K562 (cell line): ENCODE measurements around the gene TRIAP1. TPM values are rescaled to one million over a fixed set of nuclear protein-coding genes. Genes with fewer than 3 reads are reported as not detected.

Experiments used
- ATAC-seq: fragments of 200-7000 bp; cut with Tn5 transposase; 3 replicates; pipeline ENCODE4 v1.9.1; 2020; ENCODE audit warnings: moderate library complexity
- BruUV-seq: library from RNA; stranded (reverse); fragments of 400-500 nt; replicated peaks from 2 replicates; lab custom pipeline; 2021; lab: Mats Ljungman, UMichigan
- CTCF ChIA-PET: fragments of 300-600 bp; formaldehyde crosslinking; extraction: SDS; loops from one replicate; lab custom pipeline; 2021; ENCODE audit warnings: low intra/inter-chr PET ratio; lab: Yijun Ruan, JAX
- POLR2A ChIA-PET: fragments of 300-600, 350-650 bp; sonication (Branson Sonifier 250); formaldehyde crosslinking; extraction: SDS; loops from one replicate; lab custom pipeline; 2021; ENCODE audit warnings: antibody characterized with exemption, inconsistent platforms; lab: Yijun Ruan, JAX
- DNase-seq, 4 experiments: peaks; one replicate each; pipeline versions ENCODE4 v3.0.0 to v3.0.0-alpha.2; 2011 to 2018; ENCODE audit warnings: low spot score in 3 of 4, mixed read lengths in 3 of 4; ENCODE audit errors: extremely low read depth in 1 of 4
- FAIRE-seq: peaks from 2 replicates; lab custom pipeline; 2011; peaks lifted over from hg19 to GRCh38; lab: Jason Lieb, UNC
- H2AFZ ChIP-seq: 2 replicates; pipeline ENCODE4 v1.6.0; 2011; ENCODE audit warnings: low read depth, low read length, control low read depth, inconsistent platforms
- H3K27ac ChIP-seq: fragments of 200-600 bp; 3 replicates; pipeline ENCODE4 v1.8.0; 2011; ENCODE audit warnings: low read depth, mild to moderate bottlenecking, control low read depth, inconsistent platforms, low read length, moderate library complexity, mixed read lengths; ENCODE audit errors: extremely low read depth
- H3K27me3 ChIP-seq, 2 experiments: fragments of 300-600 bp in 1 of 2; 2 replicates in 1 of 2; 3 replicates in 1 of 2; pipeline versions ENCODE4 v1.6.0 to v1.8.0; 2011; ENCODE audit warnings: inconsistent platforms in 2 of 2, low read length in 2 of 2, mild to moderate bottlenecking in 1 of 2, mixed read lengths in 1 of 2, moderate library complexity in 1 of 2; ENCODE audit not compliant: control insufficient read depth in 2 of 2, insufficient read depth in 2 of 2
- H3K36me3 ChIP-seq: fragments of 300-600 bp; 3 replicates; pipeline ENCODE4 v1.8.0; 2011; ENCODE audit warnings: mild to moderate bottlenecking, low read length, inconsistent platforms; ENCODE audit not compliant: control insufficient read depth, insufficient read depth
- H3K4me1 ChIP-seq, 2 experiments: fragments of 200-600 bp in 1 of 2; replicated peaks in 1 of 2; 2 replicates in 1 of 2; 3 replicates in 1 of 2; pipeline versions ENCODE4 v1.5.1 to v1.8.0; 2011; ENCODE audit warnings: inconsistent platforms in 2 of 2, low read length in 2 of 2, mild to moderate bottlenecking in 1 of 2, mixed read lengths in 1 of 2, moderate library complexity in 1 of 2; ENCODE audit not compliant: control insufficient read depth in 2 of 2, insufficient read depth in 2 of 2
- H3K4me2 ChIP-seq: 2 replicates; pipeline ENCODE4 v1.6.1; 2011; ENCODE audit warnings: low read length, control low read depth, inconsistent platforms, mixed read lengths; ENCODE audit not compliant: insufficient read depth
- H3K4me3 ChIP-seq: fragments of 200-600 bp; sonication (generic), shearing (Covaris generic); 2 replicates; pipeline ENCODE4 v1.5.1; 2016; ENCODE audit warnings: control low read depth, inconsistent platforms
- H3K79me2 ChIP-seq: fragments of 200-600 bp; 3 replicates; pipeline ENCODE4 v1.8.0; 2011; ENCODE audit warnings: low read length, inconsistent platforms; ENCODE audit not compliant: control insufficient read depth, insufficient read depth
- H3K9ac ChIP-seq, 2 experiments: 2 replicates each; pipeline versions ENCODE4 v1.6.0 to v1.6.1; 2011; ENCODE audit warnings: low read depth in 2 of 2, low read length in 2 of 2, control low read depth in 1 of 2, inconsistent platforms in 1 of 2, mild to moderate bottlenecking in 1 of 2, mixed read lengths in 1 of 2; ENCODE audit not compliant: insufficient read depth in 1 of 2
- H3K9me1 ChIP-seq: one replicate; pipeline ENCODE4 v1.6.0; 2011; ENCODE audit warnings: inconsistent platforms, mild to moderate bottlenecking, low read length, moderate library complexity; ENCODE audit not compliant: control insufficient read depth, insufficient read depth
- H3K9me3 ChIP-seq: replicated peaks from 2 replicates; pipeline ENCODE4 v1.5.1; 2011; ENCODE audit warnings: low read depth, low read length, inconsistent platforms; ENCODE audit not compliant: control insufficient read depth, insufficient read depth
- H4K20me1 ChIP-seq: replicated peaks from 2 replicates; pipeline ENCODE4 v1.6.1; 2011; ENCODE audit warnings: low read length, inconsistent platforms, mixed read lengths; ENCODE audit not compliant: control insufficient read depth, insufficient read depth
- HNRNPH1 ChIP-seq: fragments of 200-400 bp; formaldehyde crosslinking; optimal IDR thresholded peaks from 2 replicates; pipeline ENCODE3; 2017; ENCODE audit warnings: low read depth, mild to moderate bottlenecking, low read length, moderate library complexity
- POLR2A ChIP-seq: fragments of 450-650 bp; conservative IDR thresholded peaks from 2 replicates; pipeline ENCODE4 v1.6.1; 2016
- POLR2AphosphoS5 ChIP-seq: IDR thresholded peaks from 2 replicates; pipeline ENCODE4 v1.6.1; 2011; ENCODE audit warnings: mild to moderate bottlenecking, low read depth, low read length, moderate library complexity; ENCODE audit not compliant: control insufficient read depth, insufficient read depth
- RBFOX2 ChIP-seq: fragments of 200-400 bp; formaldehyde crosslinking; IDR thresholded peaks from 2 replicates; pipeline ENCODE4 v1.6.1; 2017; ENCODE audit warnings: low read depth, mild to moderate bottlenecking, low read length, moderate library complexity
- THAP7 ChIP-seq: fragments of 250-450 bp; sonication (Bioruptor Pico); IDR thresholded peaks from 2 replicates; pipeline ENCODE4 v1.5.0; 2021
- VEZF1 ChIP-seq: fragments of 200-800 bp; sonication (Bioruptor generic); IDR thresholded peaks from 2 replicates; pipeline ENCODE4 v1.6.1; 2017; ENCODE audit warnings: missing genetic modification characterization, missing compliant biosample characterization
- whole genome bisulfite sequencing: fragments of 100-300 bp; shearing (Covaris generic); methylation state at CpG from one replicate; pipeline ENCODE4 v1.1.6; 2016; ENCODE audit warnings: low coverage, mixed read lengths; ENCODE audit not compliant: insufficient coverage; ENCODE audit errors: missing lambda C conversion rate; 5-methylcytosine and 5-hydroxymethylcytosine counted together
- in situ Hi-C: fragments of 300-500 bp; cut with MboI; formaldehyde crosslinking; loops from 4 replicates; pipeline ENCODE4 v1.15.0; 2018; ENCODE audit warnings: inconsistent platforms, mixed read lengths
- intact Hi-C: fragments of 100-400 bp; cut with micrococcal nuclease; formaldehyde crosslinking; loops from 2 replicates; pipeline ENCODE4 v1.14.2; 2022
- polyA plus RNA-seq, 8 experiments: library from polyadenylated mRNA; depleted of rRNA in 4 of 8; stranded (reverse) in 5 of 8; unstranded in 3 of 8; fragments of >200 nt; fragmentation: Nextera tagmentation in 2 of 8; fragmentation: Illumina TruSeq in 1 of 8; extraction: Ambion mirVana in 2 of 8; extraction: Trizol in 1 of 8; gene quantifications; 2 replicates each; pipeline versions ENCODE4 v1.2.1 to v1.2.3, GENCODE V29; 2011 to 2014; ENCODE audit warnings: inconsistent platforms in 1 of 8, missing spikeins in 1 of 8
- total RNA-seq, 7 experiments: library from RNA; depleted of rRNA in 6 of 7; stranded (reverse); fragments of >200 nt in 6 of 7; fragmentation: Illumina TruSeq in 2 of 7; extraction: Trizol in 2 of 7; gene quantifications; 2 replicates each; pipeline versions ENCODE4 v1.2.1 to v1.2.3, GENCODE V29; 2011 to 2021; ENCODE audit warnings: low replicate concordance in 1 of 7

The TRIAP1 gene
- total and polyA plus RNA-seq, 9 of the 15 experiments (the other 6 are each of a cell fraction or from before 2014, with no cell fraction given): 37.3 to 354 (median 65.4) TPM

GRCh38 chr12:120465756-120466155, 19.6 kb upstream of the TRIAP1 start:
- in situ Hi-C loops: no loop called here
- H3K4me1 ChIP-seq: peaks cover 5 to 19% of the 10 kb centered on the region in 2 experiments; a peak in 4 of 5 replicates
- H3K79me2 ChIP-seq: peaks cover 71% of the 10 kb centered on the region
- H3K9me1 ChIP-seq: no peaks in the 10 kb centered on the region
- ChIA-PET POLR2A (interaction anchor here (0.7 to 3.5 kb wide), 6 partner anchors 9 to 831 kb away, joined by 3 to 14 read pairs (median 4); no protein-coding TSS in a partner anchor), CTCF (interaction anchor here (2.2 kb wide), 1 partner anchor 109 kb away, joined by 11 read pairs; no protein-coding TSS in a partner anchor)
- ATAC-seq (no peak), FAIRE-seq (no peak), DNase-seq (no peak)
- no peak overlapping the region for H2AFZ ChIP-seq
- no peak overlapping the region for H3K4me3 ChIP-seq
- H3K4me2 ChIP-seq: no peak overlapping the region
- H3K36me3 ChIP-seq: peaks cover 73% of the 10 kb centered on the region
- peaks cover 34% of the 10 kb centered on the region for H4K20me1 ChIP-seq
- H3K27me3 ChIP-seq: no peaks in the 10 kb centered on the region
- TF ChIP-seq VEZF1 (CRISPR knock-in tag): no peak
- 60% methylated on average over 5 of the region's 5 CpGs for WGBS
- H3K9ac ChIP-seq: no peak overlapping the region
- intact Hi-C loops: loop anchor here (5.0 kb wide), 1 partner anchor 117 kb away; the partner anchor contains the start of gene POP5
- no peak overlapping the region for H3K27ac ChIP-seq
- H3K9me3 ChIP-seq: no peaks in the 10 kb centered on the region
- no TSS peak for BruUV-seq

- no peak for ATAC-seq
- no peaks in the 10 kb centered on the region for H3K9me1 ChIP-seq
- H3K9me3 ChIP-seq: no peaks in the 10 kb centered on the region
- ChIA-PET POLR2A (interaction anchor here (0.6 to 3.5 kb wide), 16 partner anchors 7 to 172 kb away, joined by 3 to 18 read pairs (median 3); partner anchors contain the start of genes GATC, RNU4-2 and TRIAP1), CTCF (no interaction called here)
- H2AFZ ChIP-seq: no peak overlapping the region
- no TSS peak for BruUV-seq
- DNase-seq: no peak
- H3K79me2 ChIP-seq: peaks cover 52% of the 10 kb centered on the region
- H3K27ac ChIP-seq: no peak overlapping the region
- H3K4me2 ChIP-seq: no peak overlapping the region
- no peak overlapping the region for H3K9ac ChIP-seq
- H3K36me3 ChIP-seq: peaks cover 92% of the 10 kb centered on the region
- FAIRE-seq: peak; percentile 11
- in situ Hi-C loops (no loop called here), intact Hi-C loops (no loop called here)
- 84% methylated on average over 5 of the region's 5 CpGs for WGBS
- no peaks in the 10 kb centered on the region for H3K27me3 ChIP-seq
- no peak overlapping the region for H3K4me3 ChIP-seq
- peaks cover 33% of the 10 kb centered on the region for H4K20me1 ChIP-seq
- peaks cover 5 to 6% of the 10 kb centered on the region in 2 experiments; a peak in 4 of 5 replicates for H3K4me1 ChIP-seq
- TF ChIP-seq HNRNPH1: no peak
- peak; percentile 19 for TF ChIP-seq POLR2A
- peak; percentile 20; the same call in 1 of the 2 replicates for TF ChIP-seq POLR2AphosphoS5
- 0 out of 2 replicates have a peak, but pooled peaks have one; percentile 37 for TF ChIP-seq RBFOX2
- no peak for TF ChIP-seq THAP7
These were observed 17.5 kb upstream of the TRIAP1 start for GRCh38 chr12:120463712-120464111.
